ENCODE measurements around the gene ENTPD6.
"Not testable (repeated sequence)": the region's sequence is repeated elsewhere in the genome, so short reads cannot be mapped to it uniquely, and the experiment has no call there.

Gene ENTPD6

GRCh38 chr20:25223765-25224720, 28.5 kb downstream of the ENTPD6 start:
- DNase-seq (ENCODE audit: low spot score) = no peak

GRCh38 chr20:25224941-25225340, 29.4 kb downstream of the ENTPD6 start:
- no peak for DNase-seq (ENCODE audit: low spot score)

- no peak for DNase-seq (ENCODE audit: low spot score)
These were observed 30.3 kb downstream of the ENTPD6 start for GRCh38 chr20:25225642-25226432.

GRCh38 chr20:25226433-25227316, 31.2 kb downstream of the ENTPD6 start:
- DNase-seq (ENCODE audit: low spot score) = no peak

- peak; percentile 63 for DNase-seq (ENCODE audit: low spot score)
These were observed 31.9 kb downstream of the ENTPD6 start for GRCh38 chr20:25227317-25227831.

- DNase-seq (ENCODE audit: low spot score) = no peak
These were observed 34.1 kb downstream of the ENTPD6 start for GRCh38 chr20:25229486-25230165.

GRCh38 chr20:25230166-25230831, 34.8 kb downstream of the ENTPD6 start:
- DNase-seq (ENCODE audit: low spot score) = no peak

GRCh38 chr20:25233016-25233772, 37.7 kb downstream of the ENTPD6 start:
- DNase-seq (ENCODE audit: low spot score) = no peak

- DNase-seq (ENCODE audit: low spot score) = not testable (repeated sequence)
These were observed 38.7 kb downstream of the ENTPD6 start for GRCh38 chr20:25234009-25234849.

GRCh38 chr20:25236450-25237304, 41.2 kb downstream of the ENTPD6 start:
- no peak for DNase-seq (ENCODE audit: low spot score)

GRCh38 chr20:25237610-25238318, 42.3 kb downstream of the ENTPD6 start:
- peak; percentile 25 for DNase-seq (ENCODE audit: low spot score)

GRCh38 chr20:25238319-25239037, 43.0 kb downstream of the ENTPD6 start:
- no peak for DNase-seq (ENCODE audit: low spot score)

- no peak for DNase-seq (ENCODE audit: low spot score)
These were observed 44.2 kb downstream of the ENTPD6 start for GRCh38 chr20:25239387-25240370.

- not testable (repeated sequence) for DNase-seq (ENCODE audit: low spot score)
These were observed 45.5 kb downstream of the ENTPD6 start for GRCh38 chr20:25240851-25241658.

GRCh38 chr20:25241659-25241955, 46.1 kb downstream of the ENTPD6 start:
- not testable (repeated sequence) for DNase-seq (ENCODE audit: low spot score)

Data from hematopoietic multipotent progenitor cell treated with erythropoietin and hydrocortisone succinate and interleukin-3 and kit ligand, for 15 days (in vitro differentiated cells).